WTC11 (cell line): ENCODE measurements around the gene PCBD2. TPM values are rescaled to one million over a fixed set of nuclear protein-coding genes. Genes with fewer than 3 reads are reported as not detected.

ENCODE experiments used
- ATAC-seq: fragments of 200-7000 bp; cut with Tn5 transposase; 2 replicates; pipeline ENCODE4 v1.10.0; 2021; ENCODE audit warnings: mild to moderate bottlenecking, moderate library complexity
- CTCF ChIA-PET: fragments of 300-600 bp; sonication (Branson Sonifier 250); formaldehyde crosslinking; loops from one replicate; lab custom pipeline; 2021; ENCODE audit warnings: antibody characterized with exemption; lab: Charles Lee
- POLR2A ChIA-PET: fragments of 350-600 bp; sonication (Branson Sonifier 250); formaldehyde crosslinking; loops from one replicate; lab custom pipeline; 2021; ENCODE audit warnings: antibody characterized with exemption; lab: Charles Lee
- DNase-seq: peaks from one replicate; pipeline ENCODE4 v3.0.0; 2021; ENCODE audit warnings: low spot score
- H3K27ac Mint-ChIP-seq: 2 replicates; pipeline ENCODE4 v1.8.0; 2021; ENCODE audit warnings: mixed read lengths
- H3K27me3 Mint-ChIP-seq: 2 replicates; pipeline ENCODE4 v1.8.0; 2021; ENCODE audit warnings: low read depth, mild to moderate bottlenecking, moderate library complexity, mixed read lengths
- H3K36me3 Mint-ChIP-seq: 2 replicates; pipeline ENCODE4 v1.8.0; 2021; ENCODE audit warnings: mixed read lengths
- H3K4me1 Mint-ChIP-seq: 2 replicates; pipeline ENCODE4 v1.8.0; 2022; ENCODE audit warnings: mixed read lengths
- H3K4me3 Mint-ChIP-seq: 2 replicates; pipeline ENCODE4 v1.8.0; 2021; ENCODE audit warnings: mild to moderate bottlenecking, moderate library complexity, mixed read lengths
- H3K9me3 Mint-ChIP-seq: 2 replicates; pipeline ENCODE4 v1.8.0; 2021; ENCODE audit warnings: mixed read lengths
- EMX1 ChIP-seq: fragments of 250-450 bp; sonication (Bioruptor Pico); IDR thresholded peaks from 2 replicates; pipeline ENCODE4 v1.8.0; 2021; ENCODE audit warnings: mild to moderate bottlenecking
- ESRRA ChIP-seq: sonication (generic); formaldehyde crosslinking; IDR thresholded peaks from 2 replicates; pipeline ENCODE4 v1.8.1; 2022; ENCODE audit warnings: mild to moderate bottlenecking, missing genetic modification reagents, borderline replicate concordance
- ETV6 ChIP-seq: sonication (generic); formaldehyde crosslinking; IDR thresholded peaks from 2 replicates; pipeline ENCODE4 v1.8.1; 2022; ENCODE audit warnings: mild to moderate bottlenecking, missing genetic modification reagents
- FOXJ3 ChIP-seq: sonication (generic); formaldehyde crosslinking; IDR thresholded peaks from 2 replicates; pipeline ENCODE4 v1.9.0; 2021; ENCODE audit warnings: missing genetic modification reagents, mild to moderate bottlenecking, borderline replicate concordance
- HMGA2 ChIP-seq: fragments of 250-450 bp; sonication (Bioruptor Pico); IDR thresholded peaks from 2 replicates; pipeline ENCODE4 v1.4.0; 2021; ENCODE audit warnings: mild to moderate bottlenecking, moderate library complexity
- JAZF1 ChIP-seq: fragments of 250-450 bp; sonication (Bioruptor Pico); IDR thresholded peaks from 2 replicates; pipeline ENCODE4 v1.9.0; 2021; ENCODE audit warnings: moderate library complexity, mild to moderate bottlenecking, inconsistent platforms
- OVOL2 ChIP-seq: fragments of 250-450 bp; sonication (Bioruptor Pico); IDR thresholded peaks from 2 replicates; pipeline ENCODE4 v1.9.0; 2021; ENCODE audit warnings: mild to moderate bottlenecking, borderline replicate concordance
- SOX15 ChIP-seq: fragments of 250-450 bp; sonication (Bioruptor Pico); IDR thresholded peaks from 2 replicates; pipeline ENCODE4 v1.9.0; 2021; ENCODE audit warnings: mild to moderate bottlenecking
- TEAD1 ChIP-seq: sonication (generic); formaldehyde crosslinking; IDR thresholded peaks from 2 replicates; pipeline ENCODE4 v1.8.0; 2022; ENCODE audit warnings: mild to moderate bottlenecking, missing genetic modification reagents
- ZNF138 ChIP-seq: sonication (generic); formaldehyde crosslinking; conservative IDR thresholded peaks from 2 replicates; pipeline ENCODE4 v1.8.1; 2022; ENCODE audit warnings: mild to moderate bottlenecking, moderate library complexity, missing genetic modification reagents
- ZNF263 ChIP-seq: sonication (generic); formaldehyde crosslinking; IDR thresholded peaks from 2 replicates; pipeline ENCODE4 v1.8.1; 2022; ENCODE audit warnings: low read depth, mild to moderate bottlenecking, moderate library complexity, missing genetic modification reagents
- total RNA-seq: library from RNA; stranded (reverse); gene quantifications from 3 replicates; pipeline ENCODE4 v1.2.3, GENCODE V29; 2021
- TF ChIP-seq, protein P1 (sequence below): sonication (generic); formaldehyde crosslinking; IDR thresholded peaks from 2 replicates; pipeline ENCODE4 v1.8.1; 2022; ENCODE audit warnings: mild to moderate bottlenecking, missing genetic modification reagents, moderate library complexity, borderline replicate concordance
- TF ChIP-seq, protein P2 (sequence below): fragments of 250-450 bp; sonication (Bioruptor Pico); IDR thresholded peaks from 2 replicates; pipeline ENCODE4 v1.9.0; 2021; ENCODE audit warnings: mild to moderate bottlenecking
- TF ChIP-seq, protein P3 (sequence below): fragments of 250-450 bp; sonication (Bioruptor Pico); IDR thresholded peaks from 2 replicates; pipeline ENCODE4 v2.1.2; 2022; ENCODE audit warnings: mild to moderate bottlenecking, moderate library complexity
- TF ChIP-seq, protein P4 (sequence below): fragments of 250-450 bp; sonication (Bioruptor Pico); conservative IDR thresholded peaks from 2 replicates; pipeline ENCODE4 v1.9.0; 2021; ENCODE audit warnings: mild to moderate bottlenecking
- TF ChIP-seq, protein P5 (sequence below): sonication (generic); formaldehyde crosslinking; IDR thresholded peaks from 2 replicates; pipeline ENCODE4 v1.8.1; 2023; ENCODE audit warnings: mild to moderate bottlenecking, missing genetic modification reagents, borderline replicate concordance
- TF ChIP-seq, protein P6 (sequence below): fragments of 200-600 bp; IDR thresholded peaks from 2 replicates; pipeline ENCODE4 v1.8.0; 2022; ENCODE audit warnings: antibody characterized with exemption

The PCBD2 gene
- total RNA-seq, 1 experiment from 2014 or later: 9.9 TPM

DNA sequence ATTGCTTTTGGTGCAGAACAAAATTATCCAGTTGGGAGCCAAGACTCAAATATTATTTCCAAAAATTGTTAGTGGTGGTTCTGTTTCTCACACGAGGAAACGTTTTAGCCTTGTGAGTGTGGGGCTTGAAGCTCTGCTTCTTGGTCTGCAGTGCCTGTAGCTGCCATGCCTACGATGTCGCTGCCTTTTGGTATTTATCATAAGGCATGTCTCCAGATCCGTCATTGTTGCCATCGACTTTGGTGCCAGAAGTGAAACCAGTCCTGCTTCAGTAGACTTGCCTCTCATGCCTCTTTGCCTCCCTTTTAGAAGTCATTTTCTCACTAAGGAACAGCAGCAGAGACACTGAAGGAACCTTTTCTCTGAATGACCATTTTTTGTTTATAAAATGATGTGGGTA, 33.1 kb downstream of the PCBD2 start (continued):
- TF ChIP-seq JAZF1 (CRISPR knock-in tag): no peak

DNA sequence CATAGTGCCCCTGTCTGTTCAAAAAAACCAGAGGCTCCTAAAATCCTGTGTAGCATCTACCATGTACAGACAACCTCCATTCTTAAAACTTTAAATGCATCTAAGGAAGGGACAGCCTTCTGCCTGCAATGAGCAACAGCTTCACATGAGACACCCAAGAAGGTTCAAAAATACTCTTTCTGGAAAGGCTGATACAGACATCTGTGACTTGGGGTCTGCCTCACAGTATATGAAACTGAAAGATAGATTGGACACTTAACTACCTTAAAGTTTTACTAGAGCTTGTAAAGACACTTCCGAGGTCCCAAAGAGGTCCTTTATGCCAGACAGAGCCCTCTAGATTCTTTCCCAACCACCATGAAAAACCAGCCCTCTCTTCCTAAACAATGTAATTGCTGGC, 34.6 kb downstream of the PCBD2 start:
- Mint-ChIP-seq H3K9me3 (no peaks in the 10 kb centered on the region), H3K27ac (no peak overlapping the region), H3K27me3 (no peaks in the 10 kb centered on the region), H3K4me1 (no peaks in the 10 kb centered on the region), H3K36me3 (0 out of 2 replicates have a peak, but pooled peaks cover 2% of the 10 kb centered on the region), H3K4me3 (no peak overlapping the region)
- TF ChIP-seq FOXJ3 (CRISPR knock-in tag) (no peak), SOX15 (CRISPR knock-in tag) (no peak), TEAD1 (CRISPR knock-in tag) (no peak), HMGA2 (CRISPR knock-in tag) (no peak), ESRRA (no peak), ETV6 (CRISPR knock-in tag) (no peak), OVOL2 (CRISPR knock-in tag) (no peak), JAZF1 (CRISPR knock-in tag) (no peak), ZNF138 (CRISPR knock-in tag) (no peak)
- TF ChIP-seq, protein P1, sequence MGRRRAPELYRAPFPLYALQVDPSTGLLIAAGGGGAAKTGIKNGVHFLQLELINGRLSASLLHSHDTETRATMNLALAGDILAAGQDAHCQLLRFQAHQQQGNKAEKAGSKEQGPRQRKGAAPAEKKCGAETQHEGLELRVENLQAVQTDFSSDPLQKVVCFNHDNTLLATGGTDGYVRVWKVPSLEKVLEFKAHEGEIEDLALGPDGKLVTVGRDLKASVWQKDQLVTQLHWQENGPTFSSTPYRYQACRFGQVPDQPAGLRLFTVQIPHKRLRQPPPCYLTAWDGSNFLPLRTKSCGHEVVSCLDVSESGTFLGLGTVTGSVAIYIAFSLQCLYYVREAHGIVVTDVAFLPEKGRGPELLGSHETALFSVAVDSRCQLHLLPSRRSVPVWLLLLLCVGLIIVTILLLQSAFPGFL (CRISPR knock-in tag): no peak
- TF ChIP-seq, protein P2, sequence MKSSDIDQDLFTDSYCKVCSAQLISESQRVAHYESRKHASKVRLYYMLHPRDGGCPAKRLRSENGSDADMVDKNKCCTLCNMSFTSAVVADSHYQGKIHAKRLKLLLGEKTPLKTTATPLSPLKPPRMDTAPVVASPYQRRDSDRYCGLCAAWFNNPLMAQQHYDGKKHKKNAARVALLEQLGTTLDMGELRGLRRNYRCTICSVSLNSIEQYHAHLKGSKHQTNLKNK: no peak
- TF ChIP-seq, protein P3, sequence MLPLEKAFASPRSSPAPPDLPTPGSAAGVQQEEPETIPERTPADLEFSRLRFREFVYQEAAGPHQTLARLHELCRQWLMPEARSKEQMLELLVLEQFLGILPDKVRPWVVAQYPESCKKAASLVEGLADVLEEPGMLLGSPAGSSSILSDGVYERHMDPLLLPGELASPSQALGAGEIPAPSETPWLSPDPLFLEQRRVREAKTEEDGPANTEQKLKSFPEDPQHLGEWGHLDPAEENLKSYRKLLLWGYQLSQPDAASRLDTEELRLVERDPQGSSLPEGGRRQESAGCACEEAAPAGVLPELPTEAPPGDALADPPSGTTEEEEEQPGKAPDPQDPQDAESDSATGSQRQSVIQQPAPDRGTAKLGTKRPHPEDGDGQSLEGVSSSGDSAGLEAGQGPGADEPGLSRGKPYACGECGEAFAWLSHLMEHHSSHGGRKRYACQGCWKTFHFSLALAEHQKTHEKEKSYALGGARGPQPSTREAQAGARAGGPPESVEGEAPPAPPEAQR (CRISPR knock-in tag): no peak
- TF ChIP-seq, protein P4, sequence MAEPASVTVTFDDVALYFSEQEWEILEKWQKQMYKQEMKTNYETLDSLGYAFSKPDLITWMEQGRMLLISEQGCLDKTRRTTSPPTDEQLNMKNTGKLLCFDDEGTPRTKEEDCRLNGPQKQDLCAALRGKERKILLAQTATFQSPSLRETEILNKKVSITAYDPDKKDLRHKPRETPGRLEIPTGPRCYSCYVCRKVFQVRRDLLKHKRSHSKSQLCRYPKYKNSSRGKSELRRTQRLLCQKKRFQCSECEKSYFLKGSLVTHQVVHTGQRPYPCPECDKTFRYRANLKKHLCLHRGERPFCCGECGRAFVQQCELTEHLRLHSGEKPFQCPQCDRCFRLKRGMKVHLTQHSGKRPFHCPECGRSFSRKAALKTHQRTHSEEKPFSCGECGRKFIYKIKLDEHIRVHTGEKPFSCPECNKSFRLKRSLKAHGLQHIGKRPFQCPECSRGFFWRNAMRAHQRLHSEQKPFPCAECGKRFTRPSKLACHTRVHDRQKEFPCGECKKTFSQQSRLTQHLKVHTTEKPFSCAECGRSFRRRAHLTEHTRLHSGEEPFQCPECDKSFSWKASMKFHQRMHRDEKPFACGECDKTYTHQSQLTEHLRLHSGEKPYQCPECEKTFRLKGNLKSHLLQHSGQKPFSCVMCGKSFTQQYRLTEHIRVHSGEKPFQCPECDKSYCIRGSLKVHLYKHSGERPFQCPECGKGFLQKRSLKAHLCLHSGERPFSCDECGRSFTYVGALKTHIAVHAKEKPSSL (CRISPR knock-in tag): no peak
- DNase-seq: no peak
- CTCF ChIA-PET: interaction anchor here (0.7 kb wide), 1 partner anchor 23 kb away, joined by 3 read pairs; no protein-coding TSS in a partner anchor
- no peak for ATAC-seq
- POLR2A ChIA-PET: no interaction called here

DNA sequence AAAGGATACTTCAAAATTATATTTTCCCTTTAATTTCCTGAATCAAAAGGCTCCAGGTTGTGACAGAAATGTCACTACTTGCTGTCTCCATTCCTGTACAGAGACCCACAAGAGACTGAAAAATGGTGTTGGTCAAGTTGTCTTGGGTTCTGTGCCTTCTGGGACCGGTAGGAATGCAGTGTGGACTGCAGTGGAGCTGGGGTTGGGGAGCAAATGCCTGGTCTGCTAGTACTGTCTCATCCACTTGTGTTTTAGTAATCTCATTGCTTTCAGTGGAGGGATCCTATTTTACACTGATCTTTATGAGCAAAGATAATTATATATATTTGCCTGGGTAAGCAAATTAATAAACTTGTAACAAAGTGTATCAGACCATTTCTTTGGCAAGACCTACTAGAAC, 38.6 kb downstream of the PCBD2 start:
- ATAC-seq: no peak
- TF ChIP-seq, protein P1 (CRISPR knock-in tag): no peak
- TF ChIP-seq, protein P5, sequence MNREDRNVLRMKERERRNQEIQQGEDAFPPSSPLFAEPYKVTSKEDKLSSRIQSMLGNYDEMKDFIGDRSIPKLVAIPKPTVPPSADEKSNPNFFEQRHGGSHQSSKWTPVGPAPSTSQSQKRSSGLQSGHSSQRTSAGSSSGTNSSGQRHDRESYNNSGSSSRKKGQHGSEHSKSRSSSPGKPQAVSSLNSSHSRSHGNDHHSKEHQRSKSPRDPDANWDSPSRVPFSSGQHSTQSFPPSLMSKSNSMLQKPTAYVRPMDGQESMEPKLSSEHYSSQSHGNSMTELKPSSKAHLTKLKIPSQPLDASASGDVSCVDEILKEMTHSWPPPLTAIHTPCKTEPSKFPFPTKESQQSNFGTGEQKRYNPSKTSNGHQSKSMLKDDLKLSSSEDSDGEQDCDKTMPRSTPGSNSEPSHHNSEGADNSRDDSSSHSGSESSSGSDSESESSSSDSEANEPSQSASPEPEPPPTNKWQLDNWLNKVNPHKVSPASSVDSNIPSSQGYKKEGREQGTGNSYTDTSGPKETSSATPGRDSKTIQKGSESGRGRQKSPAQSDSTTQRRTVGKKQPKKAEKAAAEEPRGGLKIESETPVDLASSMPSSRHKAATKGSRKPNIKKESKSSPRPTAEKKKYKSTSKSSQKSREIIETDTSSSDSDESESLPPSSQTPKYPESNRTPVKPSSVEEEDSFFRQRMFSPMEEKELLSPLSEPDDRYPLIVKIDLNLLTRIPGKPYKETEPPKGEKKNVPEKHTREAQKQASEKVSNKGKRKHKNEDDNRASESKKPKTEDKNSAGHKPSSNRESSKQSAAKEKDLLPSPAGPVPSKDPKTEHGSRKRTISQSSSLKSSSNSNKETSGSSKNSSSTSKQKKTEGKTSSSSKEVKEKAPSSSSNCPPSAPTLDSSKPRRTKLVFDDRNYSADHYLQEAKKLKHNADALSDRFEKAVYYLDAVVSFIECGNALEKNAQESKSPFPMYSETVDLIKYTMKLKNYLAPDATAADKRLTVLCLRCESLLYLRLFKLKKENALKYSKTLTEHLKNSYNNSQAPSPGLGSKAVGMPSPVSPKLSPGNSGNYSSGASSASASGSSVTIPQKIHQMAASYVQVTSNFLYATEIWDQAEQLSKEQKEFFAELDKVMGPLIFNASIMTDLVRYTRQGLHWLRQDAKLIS: no peak
- TF ChIP-seq ZNF263 (CRISPR knock-in tag): no peak
- TF ChIP-seq EMX1 (CRISPR knock-in tag): no peak
- TF ChIP-seq, protein P6, sequence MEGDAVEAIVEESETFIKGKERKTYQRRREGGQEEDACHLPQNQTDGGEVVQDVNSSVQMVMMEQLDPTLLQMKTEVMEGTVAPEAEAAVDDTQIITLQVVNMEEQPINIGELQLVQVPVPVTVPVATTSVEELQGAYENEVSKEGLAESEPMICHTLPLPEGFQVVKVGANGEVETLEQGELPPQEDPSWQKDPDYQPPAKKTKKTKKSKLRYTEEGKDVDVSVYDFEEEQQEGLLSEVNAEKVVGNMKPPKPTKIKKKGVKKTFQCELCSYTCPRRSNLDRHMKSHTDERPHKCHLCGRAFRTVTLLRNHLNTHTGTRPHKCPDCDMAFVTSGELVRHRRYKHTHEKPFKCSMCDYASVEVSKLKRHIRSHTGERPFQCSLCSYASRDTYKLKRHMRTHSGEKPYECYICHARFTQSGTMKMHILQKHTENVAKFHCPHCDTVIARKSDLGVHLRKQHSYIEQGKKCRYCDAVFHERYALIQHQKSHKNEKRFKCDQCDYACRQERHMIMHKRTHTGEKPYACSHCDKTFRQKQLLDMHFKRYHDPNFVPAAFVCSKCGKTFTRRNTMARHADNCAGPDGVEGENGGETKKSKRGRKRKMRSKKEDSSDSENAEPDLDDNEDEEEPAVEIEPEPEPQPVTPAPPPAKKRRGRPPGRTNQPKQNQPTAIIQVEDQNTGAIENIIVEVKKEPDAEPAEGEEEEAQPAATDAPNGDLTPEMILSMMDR: no peak
- no peaks in the 10 kb centered on the region for H3K27me3 Mint-ChIP-seq
- no peak for DNase-seq
- H3K4me1 Mint-ChIP-seq: no peaks in the 10 kb centered on the region
- no peak overlapping the region for H3K27ac Mint-ChIP-seq
- ChIA-PET POLR2A (no interaction called here), CTCF (interaction anchor here (1.0 kb wide), 1 partner anchor 27 kb away, joined by 3 read pairs; no protein-coding TSS in a partner anchor)
- no peaks in the 10 kb centered on the region for H3K9me3 Mint-ChIP-seq
- H3K36me3 Mint-ChIP-seq: 0 out of 2 replicates have a peak, but pooled peaks cover 2% of the 10 kb centered on the region
- H3K4me3 Mint-ChIP-seq: no peak overlapping the region
